Mesenteric fat pad (tissue), 1 donor: ENCODE measurements around the gene CIRBP. TPM values are rescaled to one million over a fixed set of nuclear protein-coding genes. Genes with fewer than 3 reads are reported as not detected.

ENCODE experiments used
- total RNA-seq: library from RNA; stranded (reverse); fragmentation: NEBNext Ultra II Directional; extraction: Animal tissue kit (Norgen Biotek cat#: 25700); gene quantifications from one replicate; pipeline ENCODE4 v1.2.1, GENCODE V29; 2021
- donor health status: DM: yes; HTN: yes; CAD: no.

Gene CIRBP
- total RNA-seq, 1 donor from 2014 or later, result 243 TPM

Other genes starting within 250 kb of the CIRBP start
- 143 TPM for gene TMEM259, start 248.2 kb upstream of the CIRBP start, total RNA-seq
- gene RNU6-2, start 247.8 kb upstream of the CIRBP start, total RNA-seq, result not detected
- 124 TPM for gene CNN2, start 242.7 kb upstream of the CIRBP start, total RNA-seq
- 19.9 TPM for gene ABCA7, start 229.2 kb upstream of the CIRBP start, total RNA-seq
- 25.5 TPM for gene ARHGAP45, start 202.2 kb upstream of the CIRBP start, total RNA-seq
- 205 TPM for gene POLR2E, start 174.0 kb upstream of the CIRBP start, total RNA-seq
- 920 TPM for gene GPX4, start 165.3 kb upstream of the CIRBP start, total RNA-seq
- 139 TPM for gene SBNO2, start 95.1 kb upstream of the CIRBP start, total RNA-seq
- gene STK11, start 63.6 kb upstream of the CIRBP start, total RNA-seq, result 60.8 TPM
- gene CBARP, start 31.3 kb upstream of the CIRBP start, total RNA-seq, result 6.2 TPM
- 189 TPM for gene ATP5F1D, start 27.6 kb upstream of the CIRBP start, total RNA-seq
- gene MIDN, start 20.7 kb upstream of the CIRBP start, total RNA-seq, result 156 TPM
- 53.2 TPM for gene FAM174C, start 6.2 kb downstream of the CIRBP start, total RNA-seq
- not detected for gene EFNA2, start 16.5 kb downstream of the CIRBP start, total RNA-seq
- 75.3 TPM for gene NDUFS7, start 114.6 kb downstream of the CIRBP start, total RNA-seq
- gene GAMT, start 132.2 kb downstream of the CIRBP start, total RNA-seq, result 8.4 TPM
- 110 TPM for gene DAZAP1, start 138.3 kb downstream of the CIRBP start, total RNA-seq
- 909 TPM for gene RPS15, start 169.1 kb downstream of the CIRBP start, total RNA-seq
- 0.10 TPM for gene APC2, start 180.8 kb downstream of the CIRBP start, total RNA-seq
- gene C19orf25, start 209.9 kb downstream of the CIRBP start, total RNA-seq, result 21.6 TPM
- gene PCSK4, start 221.0 kb downstream of the CIRBP start, total RNA-seq, result 0.96 TPM
- 7.4 TPM for gene REEP6, start 221.8 kb downstream of the CIRBP start, total RNA-seq
- 1.8 TPM for gene ADAMTSL5, start 243.7 kb downstream of the CIRBP start, total RNA-seq